Osteoblast (primary cell): ENCODE results near the gene PLCD4. TPM values are rescaled to one million over a fixed set of nuclear protein-coding genes. Genes with fewer than 3 reads are reported as not detected.

Experiments used
- DNase-seq: peaks from one replicate; pipeline ENCODE4 v3.0.0; 2011; ENCODE audit warnings: low spot score, mixed read lengths; ENCODE audit not compliant: insufficient read length; ENCODE audit errors: missing footprints
- H2AFZ ChIP-seq: 2 replicates; pipeline ENCODE4 v1.6.0; 2011; ENCODE audit warnings: mild to moderate bottlenecking, low read length
- H3K27ac ChIP-seq: 2 replicates; pipeline ENCODE4 v1.5.1; 2011; ENCODE audit warnings: mild to moderate bottlenecking, low read depth, low read length, moderate library complexity
- H3K27me3 ChIP-seq: 2 replicates; pipeline ENCODE4 v1.6.0; 2012; ENCODE audit warnings: mild to moderate bottlenecking, control low read depth, inconsistent platforms, low read length, moderate library complexity; ENCODE audit not compliant: insufficient read depth
- H3K36me3 ChIP-seq: 2 replicates; pipeline ENCODE4 v1.5.1; 2011; ENCODE audit warnings: mild to moderate bottlenecking, low read length, control low read depth, moderate library complexity; ENCODE audit not compliant: insufficient read depth
- H3K4me1 ChIP-seq: 2 replicates; pipeline ENCODE4 v1.5.1; 2011; ENCODE audit warnings: mild to moderate bottlenecking, low read length, control low read depth, moderate library complexity; ENCODE audit not compliant: insufficient read depth
- H3K4me2 ChIP-seq: 2 replicates; pipeline ENCODE4 v1.6.0; 2011; ENCODE audit warnings: mild to moderate bottlenecking, low read length; ENCODE audit not compliant: insufficient read depth
- H3K4me3 ChIP-seq: fragments of 200-600 bp; sonication (generic); 3 replicates; pipeline ENCODE4 v1.5.1; 2012; ENCODE audit warnings: mild to moderate bottlenecking, low read length, inconsistent platforms; ENCODE audit not compliant: insufficient read depth
- H3K79me2 ChIP-seq: 2 replicates; pipeline ENCODE4 v1.6.0; 2012; ENCODE audit warnings: mild to moderate bottlenecking, low read length, control low read depth, inconsistent platforms; ENCODE audit not compliant: insufficient read depth
- H3K9me3 ChIP-seq: 2 replicates; pipeline ENCODE4 v1.5.1; 2011; ENCODE audit warnings: low read depth, low read length, control low read depth
- H4K20me1 ChIP-seq: 2 replicates; pipeline ENCODE4 v1.6.0; 2012; ENCODE audit warnings: mild to moderate bottlenecking, low read length, control low read depth; ENCODE audit not compliant: insufficient read depth
- CTCF ChIP-seq: IDR thresholded peaks from 2 replicates; pipeline ENCODE4 v1.5.1; 2011; ENCODE audit warnings: mild to moderate bottlenecking, low read depth, low read length, moderate library complexity; ENCODE audit errors: extremely low read depth
- small RNA-seq: library from RNA; depleted of rRNA; stranded (forward); fragments of <200 nt; gene quantifications from one replicate; pipeline ENCODE3, GENCODE V24; 2012
- total RNA-seq: library from RNA; depleted of rRNA; stranded (reverse); fragments of >200 nt; gene quantifications from 2 replicates; pipeline ENCODE4 v1.2.3, GENCODE V29; 2012

PLCD4 gene
- total RNA-seq, 1 donor = 2.5 TPM

GRCh38 chr2:218680061-218680460, 72.4 kb downstream of the PLCD4 start:
- H2AFZ ChIP-seq = no peak overlapping the region
- peaks cover 47% of the 10 kb centered on the region for H3K36me3 ChIP-seq
- no peaks in the 10 kb centered on the region for H3K27me3 ChIP-seq
- no peak overlapping the region for H3K4me3 ChIP-seq
- no peak for DNase-seq
- no peaks in the 10 kb centered on the region for H3K9me3 ChIP-seq
- no peak overlapping the region for H3K27ac ChIP-seq
- H3K4me2 ChIP-seq = no peak overlapping the region
- H4K20me1 ChIP-seq = no peaks in the 10 kb centered on the region
- H3K79me2 ChIP-seq = no peaks in the 10 kb centered on the region
- H3K4me1 ChIP-seq = no peaks in the 10 kb centered on the region
- TF ChIP-seq CTCF = no peak

Small RNA genes within 50 kb of the gene (small RNA-seq; reads per million reads assigned to genes)
- not detected for gene RNU6-136P

Other genes with a start within 250 kb of the PLCD4 start
- 0.29 and 0.36 TPM in 2 replicates for gene SLC11A1, start 225.6 kb upstream of the PLCD4 start, total RNA-seq
- 53.3 and 71.7 TPM in 2 replicates for gene CTDSP1, start 208.0 kb upstream of the PLCD4 start, total RNA-seq
- gene VIL1, start 188.8 kb upstream of the PLCD4 start, total RNA-seq = under 0.01 TPM in 1 of 2 replicates, not detected in the other
- gene USP37, start 39.5 kb upstream of the PLCD4 start, total RNA-seq = 12.4 and 15.2 TPM in 2 replicates
- gene CNOT9, start 39.1 kb upstream of the PLCD4 start, total RNA-seq = 47.1 and 50.3 TPM in 2 replicates
- 14.8 and 16.8 TPM in 2 replicates for gene ZNF142, start 51.7 kb downstream of the PLCD4 start, total RNA-seq
- 16.6 and 21.2 TPM in 2 replicates for gene BCS1L, start 51.8 kb downstream of the PLCD4 start, total RNA-seq
- 32.4 and 41.6 TPM in 2 replicates for gene RNF25, start 64.1 kb downstream of the PLCD4 start, total RNA-seq
- 25.7 and 30.6 TPM in 2 replicates for gene STK36, start 64.2 kb downstream of the PLCD4 start, total RNA-seq
- 13.0 and 15.6 TPM in 2 replicates for gene TTLL4, start 102.9 kb downstream of the PLCD4 start, total RNA-seq
- gene CYP27A1, start 174.2 kb downstream of the PLCD4 start, total RNA-seq = 21.2 and 25.0 TPM in 2 replicates
- gene PRKAG3, start 223.9 kb downstream of the PLCD4 start, total RNA-seq = under 0.01 and 0.29 TPM in 2 replicates